C4-2B (cell line): ENCODE results near the gene PATJ.

Experiments used
- H3K27ac ChIP-seq: fragments of 450-650 bp; 2 replicates; pipeline ENCODE4 v1.5.1; 2017
- ZFX ChIP-seq: fragments of 450-650 bp; IDR thresholded peaks from 2 replicates; pipeline ENCODE4 v1.6.1; 2017
- TF ChIP-seq, protein P1 (sequence below): fragments of 450-650 bp; conservative IDR thresholded peaks from 2 replicates; pipeline ENCODE4 v1.5.1; 2017; ENCODE audit warnings: mild to moderate bottlenecking

Gene PATJ

GRCh38 chr1:61995641-61996040 is 253.4 kb downstream of the PATJ start:
- TF ChIP-seq ZFX: no peak
- TF ChIP-seq, protein P1, sequence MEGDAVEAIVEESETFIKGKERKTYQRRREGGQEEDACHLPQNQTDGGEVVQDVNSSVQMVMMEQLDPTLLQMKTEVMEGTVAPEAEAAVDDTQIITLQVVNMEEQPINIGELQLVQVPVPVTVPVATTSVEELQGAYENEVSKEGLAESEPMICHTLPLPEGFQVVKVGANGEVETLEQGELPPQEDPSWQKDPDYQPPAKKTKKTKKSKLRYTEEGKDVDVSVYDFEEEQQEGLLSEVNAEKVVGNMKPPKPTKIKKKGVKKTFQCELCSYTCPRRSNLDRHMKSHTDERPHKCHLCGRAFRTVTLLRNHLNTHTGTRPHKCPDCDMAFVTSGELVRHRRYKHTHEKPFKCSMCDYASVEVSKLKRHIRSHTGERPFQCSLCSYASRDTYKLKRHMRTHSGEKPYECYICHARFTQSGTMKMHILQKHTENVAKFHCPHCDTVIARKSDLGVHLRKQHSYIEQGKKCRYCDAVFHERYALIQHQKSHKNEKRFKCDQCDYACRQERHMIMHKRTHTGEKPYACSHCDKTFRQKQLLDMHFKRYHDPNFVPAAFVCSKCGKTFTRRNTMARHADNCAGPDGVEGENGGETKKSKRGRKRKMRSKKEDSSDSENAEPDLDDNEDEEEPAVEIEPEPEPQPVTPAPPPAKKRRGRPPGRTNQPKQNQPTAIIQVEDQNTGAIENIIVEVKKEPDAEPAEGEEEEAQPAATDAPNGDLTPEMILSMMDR: no peak
- no peak overlapping the region for H3K27ac ChIP-seq

- no peak overlapping the region for H3K27ac ChIP-seq
- TF ChIP-seq ZFX: no peak
- TF ChIP-seq, protein P1: no peak
These were observed 254.8 kb downstream of the PATJ start for GRCh38 chr1:61997123-61997522.

DNA sequence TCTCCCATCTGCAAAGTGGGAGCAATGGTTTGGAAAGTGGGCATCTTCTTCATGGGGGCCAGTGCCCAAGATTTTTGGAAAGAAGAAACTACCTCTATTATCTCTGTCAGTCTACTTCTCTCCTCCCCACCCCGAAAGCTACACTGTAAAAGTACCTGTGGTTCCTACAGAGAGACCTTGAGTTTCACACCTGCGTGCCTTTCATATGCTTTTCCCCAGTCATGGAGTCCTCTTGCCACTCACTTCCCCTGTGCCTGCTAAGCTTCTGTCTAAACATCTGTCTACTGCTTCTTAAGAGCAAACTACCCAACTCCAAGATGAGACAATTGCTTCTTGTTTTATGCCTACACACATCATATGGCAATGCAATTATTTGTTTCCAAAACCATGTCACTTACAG is 261.5 kb downstream of the PATJ start:
- no peak overlapping the region for H3K27ac ChIP-seq
- TF ChIP-seq ZFX: no peak
- TF ChIP-seq, protein P1: no peak

DNA sequence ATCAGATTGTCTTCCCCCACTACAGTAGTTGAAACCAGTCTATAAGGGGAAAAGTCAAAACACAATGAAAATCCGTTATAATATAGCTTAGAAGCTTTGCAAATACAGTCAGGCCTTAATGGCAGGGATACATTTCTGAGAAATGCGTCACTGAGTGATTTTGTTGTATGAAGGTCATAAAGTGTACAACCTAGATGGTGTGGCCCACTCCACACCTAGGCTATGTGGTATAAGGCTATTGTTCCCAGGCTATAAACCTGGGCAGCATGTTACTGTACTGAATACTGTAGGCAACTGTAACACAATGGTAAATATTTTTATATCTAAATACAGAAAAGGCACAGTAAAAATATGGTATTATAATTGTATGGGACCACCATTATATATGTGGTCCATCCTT is 264.4 kb downstream of the PATJ start:
- TF ChIP-seq ZFX: no peak
- TF ChIP-seq, protein P1: no peak
- no peak overlapping the region for H3K27ac ChIP-seq

- TF ChIP-seq, protein P1: no peak
- no peak for TF ChIP-seq ZFX
- H3K27ac ChIP-seq: no peak overlapping the region
These were observed 268.7 kb downstream of the PATJ start for GRCh38 chr1:62011006-62011405.

GRCh38 chr1:62012095-62012494 is 269.8 kb downstream of the PATJ start:
- no peak overlapping the region for H3K27ac ChIP-seq
- TF ChIP-seq, protein P1: no peak
- no peak for TF ChIP-seq ZFX

DNA sequence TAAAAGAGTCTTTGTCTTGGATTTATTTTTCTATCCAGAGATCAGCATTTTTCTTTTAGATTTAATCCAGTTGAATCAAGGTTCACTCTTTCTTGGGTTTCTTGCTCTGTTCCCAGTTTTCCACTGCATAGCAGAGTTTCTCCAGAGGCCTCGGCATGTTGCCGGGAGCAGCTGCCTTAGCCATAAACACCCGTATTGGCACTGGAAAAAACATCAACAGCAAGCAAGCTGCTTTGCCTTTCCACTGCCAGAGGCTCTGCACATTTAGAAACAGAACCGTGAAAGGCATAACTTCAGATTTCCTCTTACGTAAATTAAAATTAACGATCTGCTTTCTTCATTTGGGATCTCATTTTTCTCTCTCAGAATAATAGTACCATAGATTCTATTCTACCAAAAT is 270.6 kb downstream of the PATJ start:
- no peak overlapping the region for H3K27ac ChIP-seq
- TF ChIP-seq ZFX: no peak
- TF ChIP-seq, protein P1: no peak
